H1 (cell line): Measurements from ENCODE around the gene IL2RG. TPM values are rescaled to one million over a fixed set of nuclear protein-coding genes. Genes with fewer than 3 reads are reported as not detected.

Source experiments
- CTCF ChIA-PET: fragments of 300-600 bp; sonication (Branson Sonifier 250); formaldehyde crosslinking; loops from one replicate; lab custom pipeline; 2021; ENCODE audit not compliant: partially characterized antibody; lab: Charles Lee
- POLR2A ChIA-PET: fragments of 300-600 bp; sonication (Branson Sonifier 250); formaldehyde crosslinking; loops from one replicate; lab custom pipeline; 2021; ENCODE audit warnings: inconsistent platforms; ENCODE audit not compliant: partially characterized antibody; lab: Charles Lee
- DNase-seq, 2 experiments: peaks; one replicate each; pipeline versions ENCODE4 v3.0.0 to v3.0.0-alpha.2; 2010 to 2022; ENCODE audit warnings: low spot score in 2 of 2, low read depth in 1 of 2, mixed read lengths in 1 of 2
- FAIRE-seq: peaks from 2 replicates; lab custom pipeline; 2011; peaks lifted over from hg19 to GRCh38; lab: Jason Lieb, UNC
- H2AFZ ChIP-seq: 2 replicates; pipeline ENCODE4 v1.8.1; 2012; ENCODE audit warnings: low read length, inconsistent platforms
- H2AK5ac ChIP-seq: 2 replicates; pipeline ENCODE4 v1.6.1; 2013; ENCODE audit warnings: low read depth, low read length
- H2BK120ac ChIP-seq: replicated peaks from 2 replicates; pipeline ENCODE3; 2013; ENCODE audit warnings: low read depth, low read length, inconsistent platforms
- H2BK12ac ChIP-seq: 2 replicates; pipeline ENCODE4 v1.6.1; 2013; ENCODE audit warnings: low read depth, low read length
- H2BK15ac ChIP-seq: 2 replicates; pipeline ENCODE4 v1.6.1; 2013; ENCODE audit warnings: low read length
- H2BK20ac ChIP-seq: 2 replicates; pipeline ENCODE4 v1.6.1; 2013; ENCODE audit warnings: low read length
- H2BK5ac ChIP-seq: 2 replicates; pipeline ENCODE4 v1.6.1; 2013; ENCODE audit warnings: low read depth, low read length
- H3K14ac ChIP-seq: 2 replicates; pipeline ENCODE4 v1.6.1; 2013; ENCODE audit warnings: inconsistent platforms; ENCODE audit not compliant: insufficient read length
- H3K18ac ChIP-seq: 2 replicates; pipeline ENCODE4 v1.6.1; 2013; ENCODE audit warnings: low read length; ENCODE audit errors: extremely low read depth
- H3K23ac ChIP-seq: 2 replicates; pipeline ENCODE4 v1.6.1; 2013; ENCODE audit warnings: inconsistent platforms; ENCODE audit not compliant: insufficient read length
- H3K23me2 ChIP-seq: 2 replicates; pipeline ENCODE4 v1.6.1; 2013; ENCODE audit warnings: low read depth, low read length
- H3K27ac ChIP-seq: 2 replicates; pipeline ENCODE4 v1.6.1; 2011; ENCODE audit warnings: low read depth, low read length, inconsistent platforms
- H3K27me3 ChIP-seq, 4 experiments: replicated peaks in 1 of 4; 1 replicate in 1 of 4; 2 replicates in 3 of 4; pipeline versions ENCODE4 v1.6.1 to v1.8.1; 2011 to 2013; ENCODE audit warnings: low read length in 3 of 4, mild to moderate bottlenecking in 3 of 4, inconsistent platforms in 2 of 4, mixed read lengths in 2 of 4, moderate library complexity in 1 of 4; ENCODE audit not compliant: control insufficient read depth in 3 of 4, insufficient read depth in 3 of 4; ENCODE audit errors: extremely low read depth in 1 of 4
- H3K36me3 ChIP-seq, 4 experiments: 2 replicates each; pipeline versions ENCODE4 v1.6.1 to v1.8.1; 2011 to 2013; ENCODE audit warnings: mild to moderate bottlenecking in 4 of 4, low read length in 3 of 4, moderate library complexity in 2 of 4, control low read depth in 1 of 4, inconsistent platforms in 1 of 4; ENCODE audit not compliant: insufficient read depth in 4 of 4, control insufficient read depth in 2 of 4
- H3K4ac ChIP-seq: replicated peaks from 2 replicates; pipeline ENCODE3; 2013; ENCODE audit warnings: low read length, low read depth, mixed read lengths, inconsistent platforms; ENCODE audit not compliant: insufficient read length
- H3K4me1 ChIP-seq, 4 experiments: replicated peaks in 1 of 4; 1 replicate in 1 of 4; 2 replicates in 3 of 4; pipeline versions ENCODE4 v1.6.1 to v1.8.1; 2011 to 2013; ENCODE audit warnings: low read length in 3 of 4, inconsistent platforms in 2 of 4, mixed read lengths in 1 of 4; ENCODE audit not compliant: insufficient read depth in 4 of 4, control insufficient read depth in 3 of 4
- H3K4me2 ChIP-seq, 2 experiments: 2 replicates each; pipeline versions ENCODE4 v1.6.1 to v1.8.1; 2011 to 2013; ENCODE audit warnings: low read depth in 2 of 2, low read length in 2 of 2, control low read depth in 1 of 2, inconsistent platforms in 1 of 2, mild to moderate bottlenecking in 1 of 2; ENCODE audit not compliant: insufficient read depth in 1 of 2
- H3K4me3 ChIP-seq, 4 experiments: fragments of 200-600, 300-600 bp in 1 of 4; sonication (generic), shearing (Covaris generic), sonication (Bioruptor Twin) in 1 of 4; 2 replicates each; pipeline versions ENCODE4 v1.5.1 to v1.8.1; 2011 to 2016; ENCODE audit warnings: low read length in 4 of 4, low read depth in 3 of 4, control low read depth in 2 of 4, inconsistent platforms in 2 of 4, mild to moderate bottlenecking in 2 of 4, mixed read lengths in 1 of 4, moderate library complexity in 1 of 4; ENCODE audit not compliant: insufficient read depth in 2 of 4; ENCODE audit errors: extremely low read depth in 1 of 4
- H3K56ac ChIP-seq: replicated peaks from 2 replicates; pipeline ENCODE3; 2013; ENCODE audit warnings: low read depth, mild to moderate bottlenecking, mixed read lengths, low read length, inconsistent platforms; ENCODE audit not compliant: insufficient read length
- H3K79me1 ChIP-seq: 2 replicates; pipeline ENCODE4 v1.6.1; 2013; ENCODE audit warnings: low read depth, low read length, control low read depth
- H3K79me2 ChIP-seq, 2 experiments: 2 replicates each; pipeline versions ENCODE4 v1.6.1 to v1.8.1; 2012 to 2013; ENCODE audit warnings: low read length in 2 of 2, mild to moderate bottlenecking in 2 of 2, inconsistent platforms in 1 of 2; ENCODE audit not compliant: insufficient read depth in 2 of 2, control insufficient read depth in 1 of 2
- H3K9ac ChIP-seq, 4 experiments: replicated peaks in 1 of 4; 1 replicate in 1 of 4; 2 replicates in 3 of 4; pipeline versions ENCODE4 v1.6.1 to v1.8.1; 2011 to 2013; ENCODE audit warnings: low read depth in 3 of 4, low read length in 3 of 4, control low read depth in 2 of 4, mild to moderate bottlenecking in 2 of 4, moderate library complexity in 2 of 4, inconsistent platforms in 1 of 4; ENCODE audit errors: extremely low read depth in 1 of 4
- H3K9me3 ChIP-seq, 2 experiments: 2 replicates each; pipeline versions ENCODE4 v1.6.1 to v1.8.1; 2012 to 2013; ENCODE audit warnings: mild to moderate bottlenecking in 2 of 2, moderate library complexity in 2 of 2, control low read depth in 1 of 2, inconsistent platforms in 1 of 2, low read depth in 1 of 2, low read length in 1 of 2, mixed read lengths in 1 of 2; ENCODE audit not compliant: insufficient read depth in 2 of 2
- H4K20me1 ChIP-seq, 2 experiments: replicated peaks in 1 of 2; 2 replicates each; pipeline versions ENCODE3 to v1.8.1; 2011 to 2013; ENCODE audit warnings: inconsistent platforms in 2 of 2, low read length in 2 of 2, mild to moderate bottlenecking in 1 of 2; ENCODE audit not compliant: insufficient read depth in 2 of 2, control insufficient read depth in 1 of 2
- H4K5ac ChIP-seq: 2 replicates; pipeline ENCODE4 v1.6.1; 2013; ENCODE audit warnings: low read length, low read depth, mixed read lengths, inconsistent platforms; ENCODE audit not compliant: insufficient read length
- H4K8ac ChIP-seq: 2 replicates; pipeline ENCODE4 v1.8.0; 2013; ENCODE audit warnings: mild to moderate bottlenecking, moderate library complexity, low read length, inconsistent platforms; ENCODE audit not compliant: insufficient read depth; ENCODE audit errors: extremely low read depth
- H4K91ac ChIP-seq: replicated peaks from 2 replicates; pipeline ENCODE3; 2013; ENCODE audit warnings: low read length, mixed read lengths, inconsistent platforms; ENCODE audit not compliant: insufficient read length
- ASH2L ChIP-seq: fragments of 200-600, 300-600 bp; sonication (generic); IDR thresholded peaks from one replicate; pipeline ENCODE4 v1.7.1; 2017; ENCODE audit warnings: low read length
- CREB1 ChIP-seq: IDR thresholded peaks from 2 replicates; pipeline ENCODE4 v1.6.1; 2012; ENCODE audit warnings: inconsistent platforms
- FOSL1 ChIP-seq: IDR thresholded peaks from 2 replicates; pipeline ENCODE4 v1.6.1; 2011; ENCODE audit warnings: mild to moderate bottlenecking, low read depth, low read length, moderate library complexity; ENCODE audit not compliant: insufficient read depth
- GTF2F1 ChIP-seq: IDR thresholded peaks from 2 replicates; pipeline ENCODE4 v1.6.1; 2012; ENCODE audit warnings: low read depth, low read length, improper control_type of control experiment, borderline replicate concordance
- HDAC2 ChIP-seq, 2 experiments: fragments of 300-600 bp in 1 of 2; sonication (generic) in 1 of 2; IDR thresholded peaks; 2 replicates each; pipeline ENCODE4 v1.6.1; 2011 to 2012; ENCODE audit warnings: low read depth in 2 of 2, low read length in 2 of 2, mild to moderate bottlenecking in 2 of 2, moderate library complexity in 2 of 2, borderline replicate concordance in 1 of 2, inconsistent platforms in 1 of 2
- KDM5A ChIP-seq: fragments of 200-600 bp; IDR thresholded peaks from 2 replicates; pipeline ENCODE4 v1.7.1; 2012; ENCODE audit warnings: mild to moderate bottlenecking, low read length, inconsistent platforms, mixed read lengths
- NRF1 ChIP-seq: IDR thresholded peaks from 2 replicates; pipeline ENCODE4 v1.6.1; 2011; ENCODE audit warnings: mild to moderate bottlenecking, low read depth, low read length, improper control_type of control experiment
- RFX5 ChIP-seq: IDR thresholded peaks from 2 replicates; pipeline ENCODE4 v1.6.1; 2011; ENCODE audit warnings: low read depth, low read length, improper control_type of control experiment, borderline replicate concordance
- SP1 ChIP-seq: IDR thresholded peaks from 2 replicates; pipeline ENCODE4 v1.6.1; 2011; ENCODE audit warnings: low read depth, low read length
- TAF1 ChIP-seq: IDR thresholded peaks from 2 replicates; pipeline ENCODE4 v1.6.1; 2011; ENCODE audit warnings: mild to moderate bottlenecking, low read depth, low read length
- YY1 ChIP-seq: IDR thresholded peaks from 2 replicates; pipeline ENCODE4 v1.6.1; 2011; ENCODE audit warnings: low read depth, mild to moderate bottlenecking, low read length
- WGBS, 2 experiments: shearing (Covaris generic) in 1 of 2; methylation state at CpG; one replicate each; pipeline versions ENCODE4 v1.1.6 to v1.1.7; 2013 to 2015; ENCODE audit warnings: low lambda C conversion rate in 2 of 2, mixed read lengths in 2 of 2, inconsistent platforms in 1 of 2, low coverage in 1 of 2, missing lambda C conversion rate in 1 of 2; ENCODE audit not compliant: insufficient replicate concordance in 2 of 2, insufficient coverage in 1 of 2, insufficient read length in 1 of 2; ENCODE audit errors: extremely low coverage in 1 of 2, missing lambda C conversion rate in 1 of 2; 5-methylcytosine and 5-hydroxymethylcytosine counted together
- polyA plus RNA-seq, 7 experiments: library from polyadenylated mRNA; depleted of rRNA in 3 of 7; stranded (reverse) in 5 of 7; unstranded in 2 of 7; fragments of >200 nt in 5 of 7; fragments of 200-250 nt in 2 of 7; gene quantifications; 1 replicate in 5 of 7; 2 replicates in 1 of 7; 4 replicates in 1 of 7; pipeline versions ENCODE4 v1.2.1 to v1.2.3, GENCODE V29; 2011 to 2013; ENCODE audit warnings: missing spikeins in 2 of 7, mixed read lengths in 2 of 7
- total RNA-seq: library from RNA; stranded (reverse); fragmentation: NEBNext Ultra II Directional; extraction: Animal tissue kit (Norgen Biotek cat#: 25700); gene quantifications from 2 replicates; pipeline ENCODE4 v1.2.1, GENCODE V29; 2021
- TF ChIP-seq, protein P1 (sequence below), 3 experiments: IDR thresholded peaks; 1 replicate in 2 of 3; 2 replicates in 1 of 3; pipeline versions ENCODE4 v1.5.1 to v1.6.1; 2011; ENCODE audit warnings: low read length in 3 of 3, mild to moderate bottlenecking in 3 of 3, inconsistent platforms in 2 of 3, low read depth in 1 of 3, moderate library complexity in 1 of 3; ENCODE audit not compliant: insufficient read depth in 1 of 3; ENCODE audit errors: control extremely low read depth in 1 of 3

The IL2RG gene
- total and polyA plus RNA-seq, 2 of the 8 experiments (the other 6 are each of a cell fraction or from before 2014, with no cell fraction given) = not detected

DNA sequence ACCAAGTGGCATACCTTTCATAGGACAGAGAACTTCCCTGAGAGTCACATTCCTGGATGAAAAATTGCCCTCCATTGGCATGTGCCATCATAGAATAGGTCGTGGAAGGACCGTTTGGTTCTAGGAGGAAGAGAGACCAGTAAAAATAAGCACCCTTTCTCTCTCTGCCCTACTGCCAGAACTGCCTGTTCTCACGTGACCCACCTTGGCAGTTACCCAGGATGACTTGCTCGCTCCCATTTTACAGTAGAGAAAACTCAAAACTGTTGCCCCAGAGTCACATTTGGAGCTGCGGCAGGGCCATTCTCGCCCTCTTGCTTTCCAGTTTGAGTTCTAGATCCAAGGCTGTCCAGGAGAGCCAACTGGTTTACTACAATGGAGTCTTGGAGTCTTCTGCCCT is 32.1 kb upstream of the IL2RG start:
- Histone ChIP-seq H2BK15ac (no peak overlapping the region), H2BK20ac (no peak overlapping the region), H2BK5ac (no peak overlapping the region), H4K8ac (no peak overlapping the region), H4K91ac (no peak overlapping the region), H3K36me3 (peaks cover 0 to 11% (median 3%) of the 10 kb centered on the region in 4 experiments; a peak in 5 of 8 replicates), H3K4ac (no peak overlapping the region), H2BK12ac (no peak overlapping the region), H4K20me1 (no peaks in the 10 kb centered on the region), H3K23me2 (peaks cover 5% of the 10 kb centered on the region; the same call in 1 of the 2 replicates), H2AK5ac (no peak overlapping the region), H2AFZ (no peak overlapping the region), H3K18ac (no peak overlapping the region), H3K27ac (no peak overlapping the region), H2BK120ac (no peak overlapping the region), H3K4me2 (no peak overlapping the region; a peak in 1 of 4 replicates), H3K79me1 (no peaks in the 10 kb centered on the region), H3K23ac (no peak overlapping the region), H3K27me3 (no peaks in the 10 kb centered on the region), H3K9ac (no peak overlapping the region), H3K56ac (no peak overlapping the region), H4K5ac (no peak overlapping the region), H3K4me3 (no peak overlapping the region), H3K79me2 (no peaks in the 10 kb centered on the region), H3K9me3 (no peaks in the 10 kb centered on the region), H3K4me1 (peaks cover 4 to 17% (median 6%) of the 10 kb centered on the region in 4 experiments), H3K14ac (no peak overlapping the region)
- CTCF ChIA-PET = interaction anchor here (1.0 to 1.3 kb wide), 2 partner anchors 16 to 44 kb away, joined by 3 to 4 read pairs; no protein-coding TSS in a partner anchor
- no peak for DNase-seq
- FAIRE-seq = no peak
- POLR2A ChIA-PET = interaction anchor here (1.3 kb wide), 1 partner anchor 101 kb away, joined by 3 read pairs; no protein-coding TSS in a partner anchor
- WGBS, 2 experiments = 86% methylated on average over 5 of the region's 6 CpGs; no CpG with 5 or more reads in 1 of the 2 experiments
- TF ChIP-seq SP1 (no peak), NRF1 (no peak), YY1 (no peak), HDAC2 (IDR thresholded peaks at IDR 0.05; ENCODE audit: borderline replicate concordance in 1 of 2, low read depth in 2 of 2, low read length in 2 of 2) (no peak), GTF2F1 (no peak), RFX5 (no peak), TAF1 (no peak), KDM5A (no peak), FOSL1 (no peak), CREB1 (no peak), ASH2L (no peak)
- TF ChIP-seq, protein P1, sequence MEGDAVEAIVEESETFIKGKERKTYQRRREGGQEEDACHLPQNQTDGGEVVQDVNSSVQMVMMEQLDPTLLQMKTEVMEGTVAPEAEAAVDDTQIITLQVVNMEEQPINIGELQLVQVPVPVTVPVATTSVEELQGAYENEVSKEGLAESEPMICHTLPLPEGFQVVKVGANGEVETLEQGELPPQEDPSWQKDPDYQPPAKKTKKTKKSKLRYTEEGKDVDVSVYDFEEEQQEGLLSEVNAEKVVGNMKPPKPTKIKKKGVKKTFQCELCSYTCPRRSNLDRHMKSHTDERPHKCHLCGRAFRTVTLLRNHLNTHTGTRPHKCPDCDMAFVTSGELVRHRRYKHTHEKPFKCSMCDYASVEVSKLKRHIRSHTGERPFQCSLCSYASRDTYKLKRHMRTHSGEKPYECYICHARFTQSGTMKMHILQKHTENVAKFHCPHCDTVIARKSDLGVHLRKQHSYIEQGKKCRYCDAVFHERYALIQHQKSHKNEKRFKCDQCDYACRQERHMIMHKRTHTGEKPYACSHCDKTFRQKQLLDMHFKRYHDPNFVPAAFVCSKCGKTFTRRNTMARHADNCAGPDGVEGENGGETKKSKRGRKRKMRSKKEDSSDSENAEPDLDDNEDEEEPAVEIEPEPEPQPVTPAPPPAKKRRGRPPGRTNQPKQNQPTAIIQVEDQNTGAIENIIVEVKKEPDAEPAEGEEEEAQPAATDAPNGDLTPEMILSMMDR (IDR thresholded peaks at IDR 0.05; ENCODE audit: control extremely low read depth in 1 of 3, insufficient read depth in 1 of 3, low read depth in 1 of 3, low read length in 3 of 3) = no peak
